Osteoblast (primary cell): Measurements from ENCODE around the gene CNTN5. TPM values are rescaled to one million over a fixed set of nuclear protein-coding genes. Genes with fewer than 3 reads are reported as not detected.

Source experiments
- DNase-seq: peaks from one replicate; pipeline ENCODE4 v3.0.0; 2011; ENCODE audit warnings: low spot score, mixed read lengths; ENCODE audit not compliant: insufficient read length; ENCODE audit errors: missing footprints
- H2AFZ ChIP-seq: 2 replicates; pipeline ENCODE4 v1.6.0; 2011; ENCODE audit warnings: mild to moderate bottlenecking, low read length
- H3K27ac ChIP-seq: 2 replicates; pipeline ENCODE4 v1.5.1; 2011; ENCODE audit warnings: mild to moderate bottlenecking, low read depth, low read length, moderate library complexity
- H3K27me3 ChIP-seq: 2 replicates; pipeline ENCODE4 v1.6.0; 2012; ENCODE audit warnings: mild to moderate bottlenecking, control low read depth, inconsistent platforms, low read length, moderate library complexity; ENCODE audit not compliant: insufficient read depth
- H3K36me3 ChIP-seq: 2 replicates; pipeline ENCODE4 v1.5.1; 2011; ENCODE audit warnings: mild to moderate bottlenecking, low read length, control low read depth, moderate library complexity; ENCODE audit not compliant: insufficient read depth
- H3K4me1 ChIP-seq: 2 replicates; pipeline ENCODE4 v1.5.1; 2011; ENCODE audit warnings: mild to moderate bottlenecking, low read length, control low read depth, moderate library complexity; ENCODE audit not compliant: insufficient read depth
- H3K4me2 ChIP-seq: 2 replicates; pipeline ENCODE4 v1.6.0; 2011; ENCODE audit warnings: mild to moderate bottlenecking, low read length; ENCODE audit not compliant: insufficient read depth
- H3K4me3 ChIP-seq: fragments of 200-600 bp; sonication (generic); 3 replicates; pipeline ENCODE4 v1.5.1; 2012; ENCODE audit warnings: mild to moderate bottlenecking, low read length, inconsistent platforms; ENCODE audit not compliant: insufficient read depth
- H3K79me2 ChIP-seq: 2 replicates; pipeline ENCODE4 v1.6.0; 2012; ENCODE audit warnings: mild to moderate bottlenecking, low read length, control low read depth, inconsistent platforms; ENCODE audit not compliant: insufficient read depth
- H3K9me3 ChIP-seq: 2 replicates; pipeline ENCODE4 v1.5.1; 2011; ENCODE audit warnings: low read depth, low read length, control low read depth
- H4K20me1 ChIP-seq: 2 replicates; pipeline ENCODE4 v1.6.0; 2012; ENCODE audit warnings: mild to moderate bottlenecking, low read length, control low read depth; ENCODE audit not compliant: insufficient read depth
- total RNA-seq: library from RNA; depleted of rRNA; stranded (reverse); fragments of >200 nt; gene quantifications from 2 replicates; pipeline ENCODE4 v1.2.3, GENCODE V29; 2012
- TF ChIP-seq, protein P1 (sequence below): IDR thresholded peaks from 2 replicates; pipeline ENCODE4 v1.5.1; 2011; ENCODE audit warnings: mild to moderate bottlenecking, low read depth, low read length, moderate library complexity; ENCODE audit errors: extremely low read depth

The CNTN5 gene
- total RNA-seq, 1 donor: not detected

DNA sequence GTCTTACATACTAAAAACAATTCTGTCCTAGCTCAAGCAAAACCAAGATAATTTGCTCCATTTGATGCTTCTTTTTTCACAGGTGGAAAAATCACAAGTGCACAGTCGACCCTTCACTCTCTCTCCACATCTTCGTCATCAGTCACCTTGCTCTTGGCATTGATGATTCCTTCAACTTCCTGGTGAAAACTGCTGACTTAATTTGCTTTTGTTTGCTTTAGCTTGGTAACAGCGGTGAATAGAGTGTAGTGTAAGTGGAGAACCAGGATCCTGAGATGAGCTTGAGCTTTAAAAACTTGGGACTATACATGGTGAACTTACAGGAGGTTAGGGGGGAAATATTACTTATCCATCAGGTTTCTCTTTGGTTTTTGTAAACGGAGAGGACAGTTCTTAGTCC lies 1335.3 kb downstream of the CNTN5 start:
- DNase-seq: no peak
- no peak overlapping the region for H3K4me2 ChIP-seq
- no peaks in the 10 kb centered on the region for H3K9me3 ChIP-seq
- no peaks in the 10 kb centered on the region for H3K4me1 ChIP-seq
- TF ChIP-seq, protein P1, sequence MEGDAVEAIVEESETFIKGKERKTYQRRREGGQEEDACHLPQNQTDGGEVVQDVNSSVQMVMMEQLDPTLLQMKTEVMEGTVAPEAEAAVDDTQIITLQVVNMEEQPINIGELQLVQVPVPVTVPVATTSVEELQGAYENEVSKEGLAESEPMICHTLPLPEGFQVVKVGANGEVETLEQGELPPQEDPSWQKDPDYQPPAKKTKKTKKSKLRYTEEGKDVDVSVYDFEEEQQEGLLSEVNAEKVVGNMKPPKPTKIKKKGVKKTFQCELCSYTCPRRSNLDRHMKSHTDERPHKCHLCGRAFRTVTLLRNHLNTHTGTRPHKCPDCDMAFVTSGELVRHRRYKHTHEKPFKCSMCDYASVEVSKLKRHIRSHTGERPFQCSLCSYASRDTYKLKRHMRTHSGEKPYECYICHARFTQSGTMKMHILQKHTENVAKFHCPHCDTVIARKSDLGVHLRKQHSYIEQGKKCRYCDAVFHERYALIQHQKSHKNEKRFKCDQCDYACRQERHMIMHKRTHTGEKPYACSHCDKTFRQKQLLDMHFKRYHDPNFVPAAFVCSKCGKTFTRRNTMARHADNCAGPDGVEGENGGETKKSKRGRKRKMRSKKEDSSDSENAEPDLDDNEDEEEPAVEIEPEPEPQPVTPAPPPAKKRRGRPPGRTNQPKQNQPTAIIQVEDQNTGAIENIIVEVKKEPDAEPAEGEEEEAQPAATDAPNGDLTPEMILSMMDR: no peak
- H2AFZ ChIP-seq: no peak overlapping the region
- H3K27ac ChIP-seq: no peak overlapping the region
- H3K27me3 ChIP-seq: no peaks in the 10 kb centered on the region
- no peaks in the 10 kb centered on the region for H3K79me2 ChIP-seq
- no peak overlapping the region for H3K4me3 ChIP-seq
- no peaks in the 10 kb centered on the region for H3K36me3 ChIP-seq
- no peaks in the 10 kb centered on the region for H4K20me1 ChIP-seq

DNA sequence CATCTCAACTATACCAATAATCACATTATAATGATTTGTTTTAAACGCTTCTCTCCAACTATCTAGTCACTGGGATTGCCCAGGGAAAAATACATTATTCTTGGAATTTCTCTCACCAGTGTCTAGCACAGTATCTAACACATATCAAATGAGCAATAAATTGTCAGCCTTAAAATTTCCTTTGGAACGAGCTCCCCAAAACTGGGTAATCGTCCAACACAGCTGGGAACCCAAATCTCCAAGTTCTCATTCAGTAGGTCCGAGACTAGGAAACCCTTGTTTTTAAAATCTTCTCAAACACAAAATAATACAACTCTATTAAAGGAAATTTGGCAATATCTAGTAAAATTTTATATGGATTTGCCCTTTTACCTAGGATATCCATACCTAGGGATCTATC lies 1338.5 kb downstream of the CNTN5 start:
- H4K20me1 ChIP-seq: no peaks in the 10 kb centered on the region
- H3K4me3 ChIP-seq: no peak overlapping the region
- no peak overlapping the region for H2AFZ ChIP-seq
- no peaks in the 10 kb centered on the region for H3K27me3 ChIP-seq
- H3K9me3 ChIP-seq: no peaks in the 10 kb centered on the region
- TF ChIP-seq, protein P1: no peak
- H3K4me1 ChIP-seq: no peaks in the 10 kb centered on the region
- H3K4me2 ChIP-seq: no peak overlapping the region
- no peak for DNase-seq
- H3K36me3 ChIP-seq: no peaks in the 10 kb centered on the region
- no peak overlapping the region for H3K27ac ChIP-seq
- no peaks in the 10 kb centered on the region for H3K79me2 ChIP-seq

DNA sequence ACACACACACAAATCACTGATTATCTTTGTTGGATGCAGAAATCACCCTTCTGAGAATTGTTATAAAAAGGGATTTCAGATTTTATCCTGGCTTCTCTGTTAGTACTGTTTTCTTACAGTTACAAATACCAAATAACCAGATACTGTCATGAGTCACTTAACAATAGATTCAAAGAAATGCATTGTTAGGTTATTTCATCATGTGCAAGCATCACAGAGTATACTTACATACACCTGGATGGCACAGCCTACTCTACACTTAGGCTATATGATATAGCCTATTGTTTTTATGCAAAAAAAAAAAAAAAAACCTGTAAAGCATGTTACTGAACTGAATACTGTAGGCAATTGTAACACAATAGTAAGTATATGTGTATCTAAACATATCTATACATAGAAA lies 1347.1 kb downstream of the CNTN5 start:
- H3K4me2 ChIP-seq: no peak overlapping the region
- H3K9me3 ChIP-seq: peaks cover 4% of the 10 kb centered on the region
- no peak overlapping the region for H2AFZ ChIP-seq
- no peaks in the 10 kb centered on the region for H3K79me2 ChIP-seq
- no peak for DNase-seq
- no peaks in the 10 kb centered on the region for H3K27me3 ChIP-seq
- no peaks in the 10 kb centered on the region for H3K4me1 ChIP-seq
- TF ChIP-seq, protein P1: no peak
- H3K27ac ChIP-seq: no peak overlapping the region
- H3K4me3 ChIP-seq: no peak overlapping the region
- H4K20me1 ChIP-seq: no peaks in the 10 kb centered on the region
- H3K36me3 ChIP-seq: no peaks in the 10 kb centered on the region

DNA sequence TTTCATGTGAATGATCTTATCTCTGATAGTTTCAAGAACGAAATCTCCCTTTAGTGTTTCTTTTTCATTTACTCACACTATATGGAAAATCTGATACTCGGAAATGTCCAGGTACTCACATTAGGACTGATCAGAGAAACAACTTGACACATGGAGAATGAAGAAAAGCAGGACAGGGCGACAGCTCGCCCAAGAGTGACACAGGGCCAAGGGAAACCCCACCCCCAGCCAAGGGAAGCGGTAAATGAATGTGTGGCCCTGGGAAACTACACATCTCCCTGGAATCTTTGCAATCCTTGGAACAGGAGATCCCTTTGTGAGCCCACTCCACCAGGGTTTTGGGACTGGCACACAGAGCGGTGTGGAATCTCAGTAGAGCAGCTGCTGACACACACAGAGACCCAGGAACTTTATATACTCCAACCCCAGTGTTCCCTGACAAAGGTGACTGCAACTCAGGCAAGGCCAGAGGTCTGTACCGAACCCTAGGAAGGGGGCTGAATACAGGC lies 1362.7 kb downstream of the CNTN5 start:
- TF ChIP-seq, protein P1: no peak
- Histone ChIP-seq H4K20me1 (no peaks in the 10 kb centered on the region), H3K36me3 (no peaks in the 10 kb centered on the region), H3K27ac (no peak overlapping the region), H3K9me3 (no peaks in the 10 kb centered on the region), H3K4me2 (no peak overlapping the region), H3K4me1 (no peaks in the 10 kb centered on the region), H3K27me3 (no peaks in the 10 kb centered on the region), H2AFZ (no peak overlapping the region), H3K79me2 (no peaks in the 10 kb centered on the region), H3K4me3 (no peak overlapping the region)
- peak; percentile 4 for DNase-seq
